ENCODE results near the gene DYNC2H1.
"Not testable (repeated sequence)": the region's sequence is repeated elsewhere in the genome, so short reads cannot be mapped to it uniquely, and the experiment has no call there.

DYNC2H1 gene

GRCh38 chr11:103370076-103370475 is 260.9 kb downstream of the DYNC2H1 start:
- H3K4me3 ChIP-seq (replicated peaks; ENCODE audit: low read depth, low read length) = no peak overlapping the region
- TF ChIP-seq CTCF (IDR thresholded peaks at IDR 0.05; ENCODE audit: insufficient read depth, low read length, poor library complexity, severe bottlenecking) = no peak
- H3K27me3 ChIP-seq (replicated peaks; ENCODE audit: control insufficient read depth, insufficient read depth, low read length) = no peaks in the 10 kb centered on the region
- no peaks in the 10 kb centered on the region for H3K36me3 ChIP-seq (ENCODE audit: control insufficient read depth, insufficient read depth, low read length)
- DNase-seq (ENCODE audit: extremely low read depth, insufficient read length) = no peak

- no peak for TF ChIP-seq CTCF (IDR thresholded peaks at IDR 0.05; ENCODE audit: insufficient read depth, low read length, poor library complexity, severe bottlenecking)
- no peak for DNase-seq (ENCODE audit: extremely low read depth, insufficient read length)
- H3K27me3 ChIP-seq (replicated peaks; ENCODE audit: control insufficient read depth, insufficient read depth, low read length) = no peaks in the 10 kb centered on the region
- no peak overlapping the region for H3K4me3 ChIP-seq (replicated peaks; ENCODE audit: low read depth, low read length)
- no peaks in the 10 kb centered on the region for H3K36me3 ChIP-seq (ENCODE audit: control insufficient read depth, insufficient read depth, low read length)
Observed at GRCh38 chr11:103372906-103373305, 263.7 kb downstream of the DYNC2H1 start.

- DNase-seq (ENCODE audit: extremely low read depth, insufficient read length); H3K4me3 ChIP-seq (replicated peaks; ENCODE audit: low read depth, low read length); H3K27me3 ChIP-seq (replicated peaks; ENCODE audit: control insufficient read depth, insufficient read depth, low read length); H3K36me3 ChIP-seq (ENCODE audit: control insufficient read depth, insufficient read depth, low read length): not testable (repeated sequence)
Observed at GRCh38 chr11:103374227-103374626, 265.0 kb downstream of the DYNC2H1 start.

GRCh38 chr11:103378931-103379330 is 269.7 kb downstream of the DYNC2H1 start:
- Histone ChIP-seq H3K36me3 (ENCODE audit: control insufficient read depth, insufficient read depth, low read length) (no peaks in the 10 kb centered on the region), H3K4me3 (replicated peaks; ENCODE audit: low read depth, low read length) (no peak overlapping the region), H3K27me3 (replicated peaks; ENCODE audit: control insufficient read depth, insufficient read depth, low read length) (no peaks in the 10 kb centered on the region)
- no peak for DNase-seq (ENCODE audit: extremely low read depth, insufficient read length)
- no peak for TF ChIP-seq CTCF (IDR thresholded peaks at IDR 0.05; ENCODE audit: insufficient read depth, low read length, poor library complexity, severe bottlenecking)

- H3K36me3 ChIP-seq (ENCODE audit: control insufficient read depth, insufficient read depth, low read length) = no peaks in the 10 kb centered on the region
- H3K4me3 ChIP-seq (replicated peaks; ENCODE audit: low read depth, low read length) = no peak overlapping the region
- no peak for TF ChIP-seq CTCF (IDR thresholded peaks at IDR 0.05; ENCODE audit: insufficient read depth, low read length, poor library complexity, severe bottlenecking)
- no peak for DNase-seq (ENCODE audit: extremely low read depth, insufficient read length)
- no peaks in the 10 kb centered on the region for H3K27me3 ChIP-seq (replicated peaks; ENCODE audit: control insufficient read depth, insufficient read depth, low read length)
Observed at GRCh38 chr11:103380031-103380430, 270.8 kb downstream of the DYNC2H1 start.

- Histone ChIP-seq H3K4me3 (replicated peaks; ENCODE audit: low read depth, low read length) (no peak overlapping the region), H3K36me3 (ENCODE audit: control insufficient read depth, insufficient read depth, low read length) (no peaks in the 10 kb centered on the region), H3K27me3 (replicated peaks; ENCODE audit: control insufficient read depth, insufficient read depth, low read length) (no peaks in the 10 kb centered on the region)
- no peak for DNase-seq (ENCODE audit: extremely low read depth, insufficient read length)
- no peak for TF ChIP-seq CTCF (IDR thresholded peaks at IDR 0.05; ENCODE audit: insufficient read depth, low read length, poor library complexity, severe bottlenecking)
Observed at GRCh38 chr11:103384652-103385051, 275.4 kb downstream of the DYNC2H1 start.

All from GM06990 (cell line).